Stimulated activated CD4-positive, alpha-beta T cell treated with anti-CD3 and anti-CD28 coated beads, Interleukin-15, amount 100 ng/mL, for 1 hour (primary cell): Measurements from ENCODE around the gene DENND5B.
"Not testable (repeated sequence)": the region's sequence is repeated elsewhere in the genome, so short reads cannot be mapped to it uniquely, and the experiment has no call there.

Experiments used
- DNase-seq, 2 donors: peaks; one replicate each; pipeline ENCODE4 v3.0.0-alpha.2; 2020; ENCODE audit warnings: low read depth in 1 of 2, low spot score in 1 of 2

Gene DENND5B

DNA sequence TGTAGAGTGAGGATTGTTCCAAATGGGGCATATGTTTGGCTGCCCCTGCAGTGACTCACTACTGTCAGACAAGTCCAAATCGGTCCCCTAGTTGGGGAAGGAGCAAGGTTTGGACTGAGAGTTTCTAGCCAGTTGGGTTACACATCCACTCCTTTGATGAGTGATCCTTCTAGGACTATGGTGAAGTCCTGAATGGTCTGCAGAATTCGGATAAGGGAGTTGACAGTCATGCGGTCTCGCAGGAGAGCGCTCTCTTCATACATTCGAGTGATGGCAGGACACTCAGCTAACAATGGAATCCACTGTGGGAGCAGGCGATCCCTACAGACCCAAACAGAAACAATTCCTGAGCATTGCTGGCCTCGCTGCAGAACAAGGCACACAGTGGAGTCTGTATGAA is 203.5 kb downstream of the DENND5B start:
- DNase-seq: no peak

DNA sequence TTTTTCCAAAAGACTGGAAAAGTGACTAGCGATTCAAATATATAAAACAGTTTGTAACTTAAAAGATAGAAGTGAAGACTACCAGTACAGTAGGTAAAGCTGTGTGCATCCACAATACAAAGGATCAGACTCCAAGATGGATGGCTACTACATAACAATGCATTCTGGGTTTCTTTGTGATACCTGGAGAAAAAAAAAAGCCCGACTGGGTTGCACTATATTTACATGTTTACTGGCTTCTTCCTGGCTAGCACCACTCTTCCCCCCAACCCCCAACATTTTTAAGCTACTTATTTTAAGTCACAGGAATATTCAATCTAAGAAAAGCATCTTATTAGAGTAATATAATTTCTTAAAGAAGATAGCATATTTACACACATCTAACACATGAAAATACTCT is 203.9 kb downstream of the DENND5B start:
- no peak for DNase-seq

DNA sequence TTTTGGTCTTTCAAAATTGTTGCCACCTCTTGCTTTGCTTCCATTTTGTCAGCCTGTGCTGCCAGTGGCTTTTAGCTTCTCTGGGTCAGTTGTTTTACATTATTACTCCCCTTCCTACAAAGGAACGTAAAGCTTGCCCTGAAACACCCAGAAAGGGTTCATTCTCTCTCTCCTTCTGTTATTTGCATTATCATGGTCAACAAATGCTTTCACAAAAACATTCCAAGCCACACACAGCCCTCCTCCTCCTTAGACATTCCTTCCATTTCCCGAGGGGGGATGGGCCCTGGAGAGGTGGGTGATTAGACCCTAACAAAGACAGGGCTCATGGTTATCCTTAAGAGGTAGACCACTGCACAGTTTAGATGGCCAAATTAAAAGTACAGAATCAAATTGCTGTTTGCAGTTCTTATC is 204.6 kb downstream of the DENND5B start:
- DNase-seq: no peak

DNA sequence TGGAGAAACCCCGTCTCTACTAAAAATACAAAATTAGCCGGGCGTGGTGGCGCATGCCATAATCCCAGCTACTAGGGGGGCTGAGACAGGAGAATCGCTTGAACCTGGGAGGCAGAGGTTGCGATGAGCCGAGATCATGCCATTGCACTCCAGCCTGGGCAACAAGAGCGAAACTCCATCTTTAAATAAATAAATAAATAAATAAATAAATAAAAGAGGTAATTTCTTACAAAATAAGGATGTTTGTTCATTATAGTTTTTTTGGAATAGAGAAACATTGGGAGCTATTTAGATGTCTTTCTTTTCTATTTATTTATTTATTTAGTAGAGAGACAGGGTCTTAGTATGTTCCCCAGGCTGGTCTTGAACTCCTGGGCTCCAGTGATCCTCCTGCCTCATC is 213.7 kb downstream of the DENND5B start:
- not testable (repeated sequence) for DNase-seq

DNA sequence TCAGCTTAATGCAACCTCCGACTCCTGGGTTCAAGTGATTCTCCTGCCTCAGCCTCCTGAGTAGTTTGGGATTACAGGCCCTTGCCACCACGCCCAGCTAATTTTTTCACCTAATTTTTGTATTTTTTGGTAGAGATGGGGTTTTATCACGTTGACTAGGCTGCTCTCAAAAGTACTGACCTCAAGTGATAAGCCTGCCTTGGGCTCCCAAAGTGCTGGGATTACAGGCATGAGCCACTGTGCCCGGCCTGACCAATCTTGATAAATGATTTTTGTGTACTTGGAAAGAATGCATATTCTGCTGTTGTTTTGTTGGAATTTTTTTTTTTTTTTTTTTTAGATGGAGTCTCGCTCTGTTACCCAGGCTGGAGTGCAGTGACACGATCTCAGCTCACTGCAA is 215.5 kb downstream of the DENND5B start:
- DNase-seq: not testable (repeated sequence)

DNA sequence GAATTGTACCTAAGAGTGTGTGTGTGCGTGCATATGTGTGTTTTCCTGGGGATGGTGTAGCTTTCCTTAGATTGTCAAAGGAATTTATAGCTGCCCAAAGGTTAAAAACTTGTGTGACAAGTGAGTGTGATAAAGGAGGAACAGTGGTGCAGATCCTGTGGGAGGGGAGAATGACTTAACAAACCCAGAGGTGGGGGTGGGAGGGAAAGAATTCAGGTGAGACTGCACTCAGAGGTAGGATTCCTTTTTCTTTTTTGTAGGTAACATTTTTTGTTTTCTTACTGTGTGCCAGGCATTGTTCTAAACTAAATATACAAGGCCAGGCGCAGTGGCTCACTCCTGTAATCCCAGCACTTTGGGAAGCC is 219.7 kb downstream of the DENND5B start:
- DNase-seq: no peak

DNA sequence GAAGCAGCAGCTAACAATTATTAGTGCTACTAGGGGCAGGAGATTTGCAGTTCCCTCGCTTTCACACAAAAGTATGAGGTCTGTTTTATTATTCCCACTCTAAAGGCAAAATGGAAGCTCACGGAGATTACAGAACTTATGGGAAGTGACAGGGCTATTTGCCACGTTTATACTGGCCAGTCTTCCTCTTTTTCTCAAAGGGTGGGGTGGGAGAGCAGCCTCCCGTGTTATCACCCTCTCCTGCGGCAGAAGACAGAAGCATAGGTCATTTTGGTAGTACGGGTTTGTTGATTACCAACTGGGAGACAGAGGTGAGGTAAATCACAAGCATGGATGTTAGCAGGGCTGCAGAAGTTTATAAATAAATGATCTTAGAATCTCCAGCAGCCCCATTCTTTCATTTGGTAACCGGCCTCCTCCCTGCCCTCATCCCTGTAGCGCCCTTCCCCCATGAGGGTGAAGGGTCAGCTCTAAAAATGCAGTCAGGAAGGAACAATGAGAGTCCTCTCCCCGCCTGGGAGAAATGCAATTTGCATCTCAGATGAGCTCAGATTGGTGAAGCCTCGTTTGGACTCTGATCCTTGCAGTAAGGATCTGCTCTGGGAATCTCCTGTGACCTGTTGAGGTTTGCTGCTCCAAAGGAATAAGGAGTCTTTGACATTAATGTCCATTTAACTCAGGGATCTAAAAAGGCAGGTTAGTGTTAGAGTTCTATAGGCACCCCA is 220.2 kb downstream of the DENND5B start:
- DNase-seq: no peak

DNA sequence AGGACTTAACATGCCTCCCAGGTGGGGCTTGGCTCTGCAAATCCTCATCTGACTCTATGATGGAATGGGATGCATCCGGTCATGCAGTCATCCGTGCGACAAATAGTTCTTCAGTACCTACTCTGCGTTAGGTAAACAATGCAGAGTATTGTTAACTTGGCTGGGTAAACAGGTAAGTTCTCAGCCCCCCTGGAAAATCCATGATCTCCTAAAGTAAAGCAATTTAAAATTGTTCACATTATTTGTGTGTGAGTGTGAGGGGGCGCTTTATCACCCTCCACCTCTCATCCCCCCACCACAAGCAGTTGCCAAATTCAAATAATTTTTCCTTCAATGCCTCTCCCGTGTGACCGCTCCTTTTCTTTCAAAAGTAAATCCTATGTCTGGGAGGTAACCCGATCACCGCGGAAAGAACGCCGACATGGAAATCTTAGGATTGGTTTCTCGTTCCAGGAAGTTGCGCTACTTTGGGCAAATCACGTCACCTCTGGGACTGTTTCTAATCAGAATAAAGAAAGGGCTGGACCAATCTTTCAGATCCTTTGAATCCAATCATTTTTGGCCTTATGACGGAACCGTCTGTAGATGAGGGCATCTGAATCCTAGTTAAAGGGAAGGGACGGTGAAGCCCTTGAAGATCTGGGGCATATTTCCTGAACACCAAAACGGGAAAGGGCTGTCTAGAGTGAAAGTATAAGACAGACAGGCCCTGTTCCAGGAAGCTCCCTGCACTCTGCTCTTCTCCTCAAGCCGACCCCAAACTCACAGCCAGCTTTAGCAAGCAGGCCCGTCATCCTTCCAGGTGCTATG is 221.0 kb downstream of the DENND5B start:
- no peak for DNase-seq

DNA sequence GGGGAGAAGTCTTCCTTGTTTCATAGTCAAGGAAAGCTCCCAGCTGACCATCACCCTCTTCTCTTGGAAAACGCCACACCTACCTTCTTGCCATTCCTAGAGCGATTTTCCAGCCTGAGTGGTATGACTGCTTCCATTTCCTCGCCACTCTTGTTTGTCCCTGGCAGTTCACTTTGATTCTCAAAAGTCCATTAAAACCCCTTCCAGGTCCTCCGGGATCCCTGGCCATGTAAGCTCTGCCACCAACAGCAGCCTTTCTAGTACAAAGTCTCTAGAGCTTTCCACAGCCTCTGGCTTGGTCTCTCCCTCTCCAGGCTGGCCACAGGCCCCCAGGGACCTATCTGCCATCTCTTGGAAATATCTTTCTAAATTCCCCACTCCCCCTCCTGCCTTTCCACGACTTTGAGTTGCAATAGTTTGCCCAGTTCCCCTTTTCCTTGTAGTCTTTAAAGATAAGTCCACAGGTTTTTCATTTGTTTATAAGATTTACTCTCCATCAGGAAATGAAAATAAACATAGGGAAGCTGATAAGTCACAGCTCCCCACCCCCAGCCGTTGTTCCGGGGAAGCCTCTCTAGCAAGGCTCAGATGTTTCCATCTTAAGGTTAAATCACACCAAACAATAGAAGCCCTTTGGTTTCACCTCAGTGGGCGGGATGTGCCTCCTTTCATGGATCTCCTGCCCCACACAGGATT is 222.1 kb downstream of the DENND5B start:
- DNase-seq: no peak

DNA sequence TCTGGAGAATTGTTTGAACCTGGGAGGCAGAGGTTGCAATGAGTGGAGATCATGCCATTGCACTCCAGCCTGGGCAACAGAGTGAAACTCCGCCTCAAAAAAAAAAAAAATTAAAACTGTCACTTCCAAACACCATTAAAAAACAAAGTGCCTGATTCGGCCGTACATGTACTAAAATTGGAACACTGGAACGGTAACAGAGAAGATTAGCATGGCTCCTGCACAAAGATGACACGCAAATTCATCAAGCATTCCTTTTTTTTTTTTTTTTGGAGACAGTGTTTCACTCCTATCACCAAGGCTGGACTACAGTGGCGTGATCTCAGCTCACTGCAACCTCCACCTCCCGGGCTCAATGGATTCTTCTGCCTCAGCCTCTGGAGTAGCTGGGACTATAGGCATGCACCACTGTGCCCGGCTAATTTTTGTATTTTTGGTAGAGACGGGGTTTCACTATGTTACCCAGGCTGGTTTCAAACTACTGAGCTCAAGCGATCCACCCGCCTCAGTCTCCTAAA is 224.8 kb downstream of the DENND5B start:
- DNase-seq: no peak

DNA sequence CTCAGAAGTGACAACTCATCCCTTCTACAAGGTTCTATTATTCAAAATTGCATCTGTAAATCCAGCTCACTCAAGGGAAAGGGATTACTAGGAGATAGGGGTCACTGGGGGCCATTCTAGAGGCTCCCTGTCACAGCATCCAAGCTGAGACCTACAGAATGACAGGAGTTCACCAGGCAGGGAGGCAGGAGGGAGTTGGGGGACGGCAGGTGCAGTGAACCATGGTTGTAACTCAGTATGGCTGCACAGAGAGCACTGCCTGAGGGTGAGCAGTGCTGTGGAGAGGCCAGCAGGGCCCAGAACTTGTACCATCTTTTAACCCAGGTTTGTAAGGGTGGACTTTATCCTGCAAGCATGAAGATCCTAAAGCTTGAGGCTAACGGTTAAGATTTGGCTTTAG is 227.1 kb downstream of the DENND5B start:
- no peak for DNase-seq

DNA sequence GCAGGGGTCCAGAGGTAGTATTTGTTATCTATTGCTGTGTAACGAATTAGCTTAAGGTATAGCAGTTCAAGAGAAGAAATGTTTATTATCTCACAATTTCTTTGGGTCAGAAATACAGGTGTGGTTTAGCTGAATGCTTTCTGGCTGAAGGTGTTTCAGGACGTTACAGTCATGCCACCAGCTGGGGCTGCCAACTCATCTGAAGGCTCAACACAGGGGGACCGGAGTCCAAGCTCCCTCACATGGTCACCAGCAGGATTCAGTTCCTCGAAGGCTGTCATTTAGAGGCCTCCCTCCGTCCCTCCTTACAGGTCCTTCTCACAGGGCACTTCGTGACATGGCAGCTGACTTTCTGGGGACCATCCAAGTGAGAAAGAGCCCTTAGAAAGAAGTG is 227.5 kb downstream of the DENND5B start:
- no peak for DNase-seq

DNA sequence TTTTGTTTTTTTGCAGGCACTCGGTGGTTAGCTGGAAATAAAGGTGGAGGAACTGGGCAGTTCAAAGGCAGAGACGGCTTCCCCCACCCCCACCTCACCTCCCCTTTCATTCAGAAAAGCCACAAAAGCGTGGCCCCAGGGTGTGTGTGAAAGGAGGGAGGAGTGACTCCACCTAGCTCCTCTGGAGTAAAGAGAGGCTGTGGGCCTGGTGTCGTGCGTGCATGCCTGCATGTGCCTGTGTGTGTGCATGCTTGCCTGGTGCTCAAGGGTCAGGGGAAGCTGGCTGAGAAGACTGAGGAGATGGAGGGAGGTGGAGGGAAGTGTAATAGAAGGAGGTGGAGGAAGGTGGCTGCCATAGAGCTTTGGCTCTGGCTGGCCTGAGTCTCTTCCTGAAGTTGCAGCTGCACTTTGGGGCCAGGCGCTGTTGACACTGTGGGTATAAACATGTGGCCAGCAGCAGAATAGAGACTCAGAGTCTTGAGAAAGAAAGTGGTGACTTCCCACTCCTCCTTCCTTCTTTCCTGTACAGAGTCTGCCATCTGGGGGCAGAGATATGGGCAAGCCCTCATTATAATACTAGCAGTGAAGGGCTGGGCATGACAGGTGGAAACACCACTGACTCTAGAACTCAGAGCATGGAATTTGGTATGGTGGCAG is 228.0 kb downstream of the DENND5B start:
- peak in 1 of 2 donors; percentile 2 for DNase-seq

DNA sequence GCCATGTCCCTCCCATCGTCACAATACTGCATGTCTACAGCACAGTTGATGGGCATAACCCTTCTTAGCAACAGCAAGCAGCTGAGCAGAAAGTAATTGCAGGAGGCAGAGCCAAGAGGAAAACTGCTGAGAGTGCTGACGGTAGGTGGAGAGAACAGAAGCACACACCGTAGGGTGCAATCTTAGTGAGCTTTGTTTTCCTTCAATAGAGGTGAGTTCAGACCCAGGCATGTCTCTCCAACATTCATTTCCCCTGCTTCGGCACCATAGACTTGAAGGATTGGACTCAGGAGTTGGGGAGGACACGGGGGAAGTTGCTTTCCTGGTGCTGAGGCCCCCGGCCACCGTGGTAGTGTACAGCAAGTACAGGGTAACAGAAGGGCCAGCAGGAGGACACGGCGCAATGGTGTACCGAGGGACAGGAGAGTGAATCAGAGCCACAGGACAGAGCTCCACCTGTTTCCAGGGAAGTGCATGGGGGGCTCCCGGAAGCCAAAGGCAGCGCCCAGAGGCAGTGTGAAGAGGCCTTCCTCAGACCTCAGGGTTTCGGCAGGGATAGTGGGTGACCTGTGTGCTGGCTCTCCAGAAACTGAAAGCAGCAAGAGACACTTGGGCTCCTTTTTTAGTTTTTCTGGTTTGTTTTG is 228.7 kb downstream of the DENND5B start:
- no peak for DNase-seq

DNA sequence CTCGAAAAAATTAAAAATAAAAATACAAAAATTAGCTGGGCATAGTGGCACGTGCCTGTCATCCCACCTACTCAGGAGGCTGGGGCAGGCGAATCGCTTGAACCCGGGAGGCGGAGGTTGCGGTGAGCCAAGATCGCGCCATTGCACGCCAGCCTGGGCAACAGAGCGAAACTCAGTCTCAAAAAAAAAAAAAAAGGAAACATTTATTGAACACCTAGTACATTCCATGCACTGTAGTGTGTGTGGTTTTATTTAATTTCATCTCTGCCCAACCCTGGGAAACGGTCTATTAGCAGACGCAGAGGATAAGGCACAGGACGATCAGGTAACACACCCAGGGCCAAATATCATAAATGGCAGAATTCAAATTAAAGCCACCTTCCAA is 229.2 kb downstream of the DENND5B start:
- no peak for DNase-seq

DNA sequence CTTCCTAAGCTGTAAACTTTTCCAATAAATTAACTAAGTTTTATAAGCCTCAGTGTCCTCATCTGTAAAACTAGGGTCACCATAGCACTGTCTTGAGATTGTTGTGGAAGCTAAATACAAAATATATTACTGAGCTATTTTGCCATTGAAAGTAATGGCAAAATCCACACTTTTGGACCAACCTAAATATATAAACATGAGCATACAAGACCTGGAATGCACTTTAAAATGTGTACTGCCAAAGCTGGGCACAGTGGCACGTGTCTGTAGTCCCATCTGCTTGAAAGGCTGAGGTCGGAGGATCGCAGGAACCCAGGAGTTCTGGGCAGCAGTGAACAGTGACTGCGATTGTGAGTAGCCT is 235.2 kb downstream of the DENND5B start:
- DNase-seq: no peak

DNA sequence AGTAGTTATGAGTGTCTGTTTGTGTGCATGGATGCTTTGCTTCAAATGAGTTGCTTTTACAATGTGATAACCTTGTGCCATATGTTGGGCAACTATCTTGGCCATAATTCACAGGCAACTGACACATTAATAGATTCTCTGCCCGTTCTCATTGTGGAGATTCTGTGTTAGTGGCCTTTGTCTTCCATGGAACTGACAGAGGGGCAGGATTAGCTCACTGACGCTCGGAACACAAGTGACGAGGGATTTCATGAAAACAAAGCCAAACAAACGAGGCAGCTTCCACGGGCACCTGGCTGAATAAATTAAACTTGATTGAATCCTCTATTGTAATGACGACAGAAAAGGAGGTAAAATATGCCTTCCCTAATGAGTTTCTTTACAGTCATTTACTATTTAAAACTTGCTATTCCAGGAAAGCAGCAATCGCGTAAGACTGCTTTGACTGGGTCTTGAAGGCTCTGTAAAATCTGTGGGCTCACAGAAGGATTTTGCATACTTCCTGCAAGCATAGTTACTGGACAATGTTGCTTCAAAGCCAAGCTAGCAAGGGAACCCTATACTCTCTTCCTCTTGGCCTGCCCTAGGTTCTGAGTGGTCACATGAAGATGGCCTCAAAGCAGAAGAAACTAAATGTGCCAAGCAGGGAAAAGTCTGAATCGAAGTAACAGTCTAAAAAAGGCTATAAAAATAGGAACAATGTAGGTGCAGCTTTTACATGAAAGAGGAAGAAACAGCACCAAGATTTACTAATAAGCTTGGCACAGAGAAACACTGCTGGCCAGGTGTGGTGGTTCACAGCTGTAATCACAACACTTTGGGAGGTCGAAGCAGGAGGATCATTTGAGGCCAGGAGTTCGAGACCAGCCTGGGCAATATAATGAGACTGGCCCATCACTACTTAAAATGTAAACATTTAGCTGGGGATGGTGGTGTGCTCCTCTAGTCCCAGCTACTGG is 236.9 kb downstream of the DENND5B start:
- no peak for DNase-seq

DNA sequence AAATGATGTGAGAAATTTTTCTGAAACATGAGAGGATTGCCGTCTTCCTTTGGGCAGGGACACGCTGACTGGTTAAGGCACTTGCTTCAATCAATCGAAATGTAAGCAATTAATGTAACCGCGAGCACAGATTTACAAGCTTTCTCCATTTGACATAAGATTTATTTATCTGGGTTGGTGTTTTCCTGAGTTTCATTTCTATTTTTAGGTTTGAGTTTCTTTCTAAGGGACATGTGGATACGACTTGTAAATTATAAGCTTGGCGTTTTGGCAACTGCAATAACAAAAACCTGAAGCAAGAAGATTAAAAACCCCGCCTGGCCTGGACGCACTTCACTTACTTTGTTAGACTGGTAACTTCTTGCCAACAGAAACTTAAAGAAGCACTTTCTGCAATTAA is 244.7 kb downstream of the DENND5B start:
- DNase-seq: no peak

DNA sequence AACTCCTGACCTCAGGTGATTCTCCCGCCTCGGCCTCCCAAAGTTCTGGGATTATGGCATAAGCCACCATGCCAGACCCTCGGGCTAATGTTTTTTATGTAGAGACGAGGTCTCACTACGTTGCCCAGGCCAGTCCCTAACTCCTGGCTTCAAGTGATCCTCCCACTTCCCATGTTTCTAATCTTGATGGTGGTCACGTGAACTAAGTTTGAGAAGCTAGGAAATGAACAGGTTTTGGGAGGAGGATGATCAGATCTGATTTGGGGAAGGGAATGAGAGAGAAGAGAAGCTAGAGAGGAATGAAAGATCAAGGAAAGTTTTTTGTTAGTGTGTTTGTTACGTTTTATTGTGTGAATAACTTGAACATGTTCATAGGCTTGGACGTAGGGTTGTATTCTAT is 247.8 kb downstream of the DENND5B start:
- DNase-seq: no peak

DNA sequence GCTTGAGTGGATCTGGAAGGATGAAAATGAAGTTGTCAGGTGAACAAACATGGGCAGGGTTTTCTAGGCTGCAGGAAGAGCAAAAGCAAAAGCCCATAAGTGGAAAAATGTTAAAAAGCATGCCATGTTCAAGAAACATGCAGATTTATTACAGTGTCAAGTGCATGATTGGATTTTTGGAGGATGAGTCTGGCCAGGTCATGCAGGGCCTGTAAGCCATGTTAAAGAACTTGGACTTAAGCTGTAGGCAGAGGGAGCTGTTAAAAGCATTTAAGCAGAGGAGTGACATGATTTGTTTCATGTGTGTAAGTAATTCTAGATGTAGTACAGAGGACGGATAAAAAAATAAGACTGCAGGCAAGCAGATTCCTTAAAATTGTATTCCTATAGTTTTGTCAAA is 248.7 kb downstream of the DENND5B start:
- no peak for DNase-seq
